ENCODE results near the gene RPL10A.

Gene RPL10A

GRCh38 chr6:35445691-35446090 is 22.5 kb upstream of the RPL10A start:
- no peak overlapping the region for H3K27ac ChIP-seq
- DNase-seq (ENCODE audit: low read depth, low spot score): no peak

GRCh38 chr6:35448191-35448590 is 20.0 kb upstream of the RPL10A start:
- DNase-seq (ENCODE audit: low read depth, low spot score): no peak
- no peak overlapping the region for H3K27ac ChIP-seq

- no peak overlapping the region for H3K27ac ChIP-seq
- DNase-seq (ENCODE audit: low read depth, low spot score): no peak
Measured at GRCh38 chr6:35449287-35449881, 18.8 kb upstream of the RPL10A start.

GRCh38 chr6:35451354-35452182 is 16.6 kb upstream of the RPL10A start:
- H3K27ac ChIP-seq: no peak overlapping the region
- no peak for DNase-seq (ENCODE audit: low read depth, low spot score)

GRCh38 chr6:35452183-35453090 is 15.8 kb upstream of the RPL10A start, which contains the start of gene FANCE:
Gene FANCE (plus strand): TSS chr6:35452338. CDS start chr6:35452546, 208 bp downstream.
- peak within 1 kb of the TSS; percentile 73 for H3K27ac ChIP-seq
- DNase-seq (ENCODE audit: low read depth, low spot score): peak; percentile 55

- peak overlapping the region; percentile 73 for H3K27ac ChIP-seq
- DNase-seq (ENCODE audit: low read depth, low spot score): no peak
Measured at GRCh38 chr6:35453236-35453635, 15.0 kb upstream of the RPL10A start.

GRCh38 chr6:35454391-35455110 is 13.7 kb upstream of the RPL10A start:
- H3K27ac ChIP-seq: peak overlapping the region; percentile 73
- DNase-seq (ENCODE audit: low read depth, low spot score): no peak

- no peak overlapping the region for H3K27ac ChIP-seq
- no peak for DNase-seq (ENCODE audit: low read depth, low spot score)
Measured at GRCh38 chr6:35457907-35458306, 10.3 kb upstream of the RPL10A start.

GRCh38 chr6:35461270-35461669 is 6.9 kb upstream of the RPL10A start:
- DNase-seq (ENCODE audit: low read depth, low spot score): no peak
- no peak overlapping the region for H3K27ac ChIP-seq

- no peak for DNase-seq (ENCODE audit: low read depth, low spot score)
Measured at GRCh38 chr6:35463292-35463691, 4.9 kb upstream of the RPL10A start.

GRCh38 chr6:35465646-35466045 is 2.6 kb upstream of the RPL10A start:
- DNase-seq (ENCODE audit: low read depth, low spot score): no peak
- no peak overlapping the region for H3K27ac ChIP-seq

More at GRCh38 chr6:35463292-35463691, 4.9 kb upstream of the RPL10A start:
- no peak overlapping the region for H3K27ac ChIP-seq

- DNase-seq (ENCODE audit: low read depth, low spot score): no peak
- peak overlapping the region; percentile 94 for H3K27ac ChIP-seq
Measured at GRCh38 chr6:35468980-35469750, 964 bp downstream of the RPL10A start.

GRCh38 chr6:35469751-35470662 is 1.8 kb downstream of the RPL10A start:
- no peak for DNase-seq (ENCODE audit: low read depth, low spot score)
- peak overlapping the region; percentile 94 for H3K27ac ChIP-seq

GRCh38 chr6:35470663-35471120 is 2.5 kb downstream of the RPL10A start:
- peak overlapping the region; percentile 94 for H3K27ac ChIP-seq
- DNase-seq (ENCODE audit: low read depth, low spot score): no peak

- peak overlapping the region; percentile 94 for H3K27ac ChIP-seq
- DNase-seq (ENCODE audit: low read depth, low spot score): no peak
Measured at GRCh38 chr6:35471836-35472345, 3.7 kb downstream of the RPL10A start.

GRCh38 chr6:35473075-35473849 is 5.1 kb downstream of the RPL10A start:
- DNase-seq (ENCODE audit: low read depth, low spot score): no peak
- peak overlapping the region; percentile 94 for H3K27ac ChIP-seq

GRCh38 chr6:35473850-35474130 is 5.6 kb downstream of the RPL10A start:
- no peak for DNase-seq (ENCODE audit: low read depth, low spot score)

More at GRCh38 chr6:35473850-35474130, 5.6 kb downstream of the RPL10A start:
- peak overlapping the region; percentile 94 for H3K27ac ChIP-seq
